HG02642 (cell line): ENCODE measurements around the gene MS4A14.
A peak's percentile ranks its signal among the peaks of the same experiment; 100 is the strongest.
"Not testable (repeated sequence)": the region's sequence is repeated elsewhere in the genome, so short reads cannot be mapped to it uniquely, and the experiment has no call there.

Experiments
- ATAC-seq: cut with Tn5 transposase; IDR thresholded peaks from one replicate; pipeline ENCODE4 v1.9.1; 2021; ENCODE audit warnings: mild to moderate bottlenecking; ENCODE audit not compliant: unreplicated experiment, poor library complexity

MS4A14 gene

DNA sequence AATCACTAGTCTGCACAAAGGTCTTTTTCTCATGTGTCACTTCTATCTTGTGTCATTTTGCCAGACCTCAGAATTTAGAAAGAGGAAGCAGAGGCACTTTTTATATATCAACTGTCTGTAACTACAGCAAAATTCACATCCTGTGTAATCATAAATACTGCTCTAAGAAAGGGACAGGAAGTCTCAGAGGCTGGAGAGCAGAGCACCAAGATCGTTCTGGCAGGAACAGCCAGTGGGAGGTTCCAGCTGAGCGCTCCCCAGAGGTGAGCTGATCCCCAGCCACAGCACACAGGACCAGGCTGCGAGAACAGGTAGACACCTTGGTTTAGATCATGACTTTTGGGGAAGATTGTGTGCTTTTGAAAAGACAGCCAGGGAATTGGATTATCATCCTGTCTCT lies 17.9 kb upstream of the MS4A14 start, which contains the start of gene MS4A7:
Gene MS4A7, plus strand, starts transcription at position 179 of the 400 bp plus-strand sequence. CDS start 4,610 bp downstream, outside the sequence.
- ATAC-seq = peak; percentile 92

DNA sequence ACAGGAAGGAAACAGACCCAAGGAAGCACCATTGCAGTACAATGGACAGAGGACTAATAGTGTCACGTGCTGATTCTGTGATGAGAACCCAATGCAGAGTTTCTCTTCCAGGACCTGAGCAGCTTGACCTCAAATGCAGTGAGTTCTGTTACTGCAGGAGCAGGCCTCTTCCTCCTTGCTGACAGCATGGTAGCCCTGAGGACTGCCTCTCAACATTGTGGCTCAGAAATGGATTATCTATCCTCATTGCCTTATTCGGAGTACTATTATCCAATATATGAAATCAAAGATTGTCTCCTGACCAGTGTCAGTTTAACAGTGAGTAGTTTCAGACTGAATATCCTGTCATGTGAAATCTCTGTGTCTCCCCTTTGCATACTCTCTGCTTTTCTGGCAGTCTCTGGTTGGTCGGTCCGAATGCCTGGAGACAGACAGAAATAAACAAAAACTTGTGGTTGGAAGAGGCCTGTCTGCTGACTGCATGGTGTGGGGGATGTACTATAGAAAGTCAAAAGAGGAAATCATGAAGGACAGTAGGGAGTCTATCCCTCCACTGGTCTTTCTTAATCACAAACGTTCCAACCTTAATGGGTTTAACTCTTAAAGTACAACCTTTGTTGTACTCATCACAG lies 6.9 kb upstream of the MS4A14 start:
- ATAC-seq = peak; percentile 90

GRCh38 chr11:60390419-60390818 lies 5.8 kb upstream of the MS4A14 start:
- ATAC-seq = no peak

GRCh38 chr11:60392361-60392760 lies 3.9 kb upstream of the MS4A14 start:
- ATAC-seq = no peak

GRCh38 chr11:60393016-60393415 lies 3.2 kb upstream of the MS4A14 start:
- ATAC-seq = no peak

DNA sequence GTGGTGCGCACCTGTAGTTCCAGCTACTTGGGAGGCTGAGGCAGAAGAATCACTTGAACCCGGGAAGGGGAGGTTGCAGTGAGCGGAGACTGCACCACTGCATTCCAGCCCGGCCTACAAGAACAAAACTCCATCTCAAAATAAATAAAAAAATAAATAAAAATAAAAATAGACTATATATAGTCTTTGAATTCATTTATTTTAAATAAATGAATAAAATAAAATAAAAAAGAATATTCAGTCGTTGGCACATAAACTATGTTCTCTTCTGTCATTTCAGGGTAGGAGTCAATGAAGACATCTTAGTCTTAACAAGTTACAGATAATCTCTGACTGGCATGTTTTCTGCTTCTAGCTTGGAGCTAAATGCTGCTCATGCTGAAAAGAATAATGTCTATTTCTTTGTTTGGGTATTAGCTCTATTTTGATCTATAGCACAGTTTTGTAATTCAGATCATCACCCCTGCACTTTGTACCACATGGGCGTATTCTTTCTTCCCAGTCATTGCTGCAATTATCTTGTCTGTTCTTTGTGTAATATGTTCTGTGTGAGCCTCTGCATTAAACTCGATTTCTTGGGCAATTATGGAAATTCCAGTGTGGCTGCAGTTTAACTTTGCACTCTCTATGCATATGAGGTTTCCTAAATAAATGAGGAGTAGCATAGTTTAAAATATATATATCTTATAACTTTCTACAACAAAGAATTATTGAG lies 1.4 kb upstream of the MS4A14 start:
- ATAC-seq = no peak

DNA sequence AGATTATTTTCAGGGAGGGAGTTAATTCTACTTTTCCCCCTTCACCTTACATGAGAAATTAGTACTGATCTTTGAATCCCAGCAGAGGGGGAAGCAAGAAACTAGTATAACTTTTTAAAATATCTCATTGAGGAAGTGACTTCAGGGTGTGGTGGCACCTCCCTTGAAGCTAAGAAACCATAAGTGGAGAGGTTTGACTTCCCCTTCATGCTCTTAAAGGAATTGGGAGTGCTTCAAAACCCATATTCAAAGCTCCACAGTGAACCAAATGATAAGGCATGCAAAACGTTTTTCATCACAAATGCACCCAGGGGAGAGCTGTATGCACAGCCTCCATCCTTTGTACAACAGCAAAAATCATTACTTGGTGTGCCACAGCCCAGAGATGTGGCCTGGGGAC lies 540 bp downstream of the MS4A14 start:
- ATAC-seq = peak; percentile 82

GRCh38 chr11:60420015-60420414 lies 23.8 kb downstream of the MS4A14 start:
- no peak for ATAC-seq

DNA sequence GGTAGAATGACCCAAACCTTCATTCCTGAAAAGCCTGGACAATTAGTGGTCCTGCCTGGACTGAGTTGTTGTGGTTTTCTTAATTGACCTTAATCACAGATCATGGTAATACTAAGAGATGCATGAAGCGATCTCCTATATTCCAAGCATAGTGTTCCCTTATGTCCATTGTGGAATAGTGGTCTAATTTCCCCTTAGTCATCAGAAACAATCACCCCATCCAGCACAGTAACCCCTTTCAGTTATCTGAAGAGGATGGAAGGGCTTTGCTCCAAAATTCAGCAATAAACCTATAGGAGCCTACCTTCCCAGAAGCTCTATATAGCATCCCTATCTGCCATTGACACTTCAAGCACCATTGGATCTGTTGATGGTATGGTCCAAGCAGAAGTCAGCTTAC lies 26.4 kb downstream of the MS4A14 start:
- ATAC-seq = no peak

DNA sequence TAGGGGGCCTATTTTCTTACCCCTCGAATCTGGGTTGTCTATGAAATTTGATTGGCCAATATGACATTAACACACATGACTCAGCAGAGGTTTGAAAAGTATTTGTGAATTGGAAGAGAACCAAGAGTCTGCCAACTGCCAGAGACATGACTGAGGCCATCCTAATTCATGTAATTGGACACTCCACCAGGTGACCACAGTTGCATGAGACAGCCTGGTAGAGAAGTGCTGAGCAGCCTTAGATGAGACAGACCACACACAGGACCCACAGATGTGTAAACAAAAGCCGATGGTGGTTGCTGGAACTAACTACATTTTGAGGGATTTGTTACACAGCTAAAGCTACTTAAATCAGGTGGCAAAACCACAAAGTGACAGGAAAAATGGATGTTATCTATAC lies 32.3 kb downstream of the MS4A14 start:
- no peak for ATAC-seq

GRCh38 chr11:60429272-60429671 lies 33.0 kb downstream of the MS4A14 start, which contains the start of gene MS4A5:
MS4A5 (plus strand) TSS chr11:60429572; CDS start chr11:60429675, 103 bp downstream.
- ATAC-seq = no peak

DNA sequence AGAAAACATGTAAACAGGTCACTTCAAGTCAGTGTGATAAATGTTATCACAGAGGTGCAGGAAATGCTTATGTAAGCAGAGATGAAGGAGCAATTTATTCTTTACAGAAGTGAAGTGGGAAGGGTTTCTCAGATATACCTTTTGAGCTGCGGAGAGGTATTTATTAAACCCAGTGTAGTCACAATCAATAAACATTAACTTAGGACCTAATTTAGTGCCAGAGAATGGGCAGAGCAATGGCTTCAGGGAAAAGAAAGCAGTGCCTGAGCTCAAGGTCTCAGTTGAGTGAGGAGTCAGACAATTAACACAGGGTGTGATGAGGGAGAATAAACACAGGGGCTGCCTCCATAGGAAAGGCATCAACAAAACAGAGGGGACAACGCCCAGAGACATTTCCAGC lies 35.0 kb downstream of the MS4A14 start:
- no peak for ATAC-seq

- no peak for ATAC-seq
Observed at GRCh38 chr11:60433401-60433800, 37.1 kb downstream of the MS4A14 start.

DNA sequence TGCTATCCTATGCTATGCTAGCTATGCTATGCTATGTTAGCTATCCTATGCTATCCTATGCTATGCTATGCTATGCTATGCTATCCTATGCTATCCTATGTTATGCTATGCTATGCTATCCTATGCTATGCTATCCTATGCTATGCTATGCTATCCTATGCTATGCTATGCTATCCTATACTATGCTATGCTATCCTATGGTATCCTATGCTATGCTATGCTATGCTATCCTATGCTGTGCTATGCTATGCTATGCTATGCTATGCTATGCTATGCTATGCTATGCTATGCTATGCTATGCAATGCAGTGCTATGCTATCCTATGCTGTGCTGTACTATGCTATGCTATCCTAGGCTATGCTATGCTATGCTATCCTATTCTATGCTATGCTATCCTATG lies 50.8 kb downstream of the MS4A14 start:
- no peak for ATAC-seq

DNA sequence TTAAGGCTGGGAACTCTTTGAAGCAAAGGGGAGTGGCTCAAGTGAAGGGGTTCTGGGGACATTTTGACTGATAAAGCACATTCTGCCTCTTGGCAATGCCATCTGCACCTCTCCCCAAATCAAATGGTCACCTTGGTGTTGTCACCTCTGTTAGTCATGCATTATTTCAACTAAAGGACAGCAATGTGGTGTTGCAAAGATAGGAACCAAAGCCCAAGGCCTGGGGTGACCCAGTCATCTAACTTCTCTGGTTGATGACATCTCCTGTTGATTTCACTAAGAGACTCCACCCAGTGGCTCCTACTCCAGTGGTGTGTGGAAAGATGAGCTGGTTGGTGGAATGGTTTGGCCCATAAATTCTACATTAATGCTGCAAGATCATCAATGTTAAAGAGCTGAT lies 51.6 kb downstream of the MS4A14 start:
- ATAC-seq = no peak

DNA sequence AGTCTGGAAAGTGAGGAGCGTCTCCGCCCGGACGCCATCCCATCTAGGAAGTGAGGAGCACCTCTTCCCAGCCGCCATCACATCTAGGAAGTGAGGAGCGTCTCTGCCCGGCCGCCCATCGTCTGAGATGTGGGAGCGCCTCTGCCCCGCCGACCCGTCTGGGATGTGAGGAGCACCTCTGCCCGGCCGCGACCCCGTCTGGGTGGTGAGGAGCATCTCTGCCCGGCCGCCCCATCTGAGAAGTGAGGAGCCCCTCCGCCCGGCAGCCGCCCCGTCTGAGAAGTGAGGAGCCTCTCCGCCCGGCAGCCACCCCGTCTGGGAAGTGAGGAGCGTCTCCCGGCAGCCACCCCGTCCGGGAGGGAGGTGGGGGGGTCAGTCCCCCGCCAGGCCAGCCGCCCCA lies 54.9 kb downstream of the MS4A14 start:
- not testable (repeated sequence) for ATAC-seq

DNA sequence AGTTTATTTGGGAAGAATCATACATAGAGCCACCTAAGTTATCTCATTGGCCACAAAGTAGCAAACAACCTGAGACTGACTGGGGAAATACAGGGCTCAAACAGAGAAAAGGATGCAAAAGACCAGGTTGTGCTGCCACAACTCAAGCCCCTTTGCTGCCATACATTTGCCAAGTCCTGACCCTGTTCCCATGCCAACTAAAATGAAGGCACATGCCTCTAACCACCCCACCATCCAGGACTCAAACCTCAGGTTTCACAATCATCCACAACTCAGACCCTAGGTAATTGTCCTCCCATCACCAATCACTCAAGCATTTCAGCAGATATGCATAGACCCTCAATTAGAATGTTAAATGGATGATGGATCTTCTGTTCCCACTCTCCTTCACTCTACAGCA lies 58.0 kb downstream of the MS4A14 start:
- no peak for ATAC-seq

DNA sequence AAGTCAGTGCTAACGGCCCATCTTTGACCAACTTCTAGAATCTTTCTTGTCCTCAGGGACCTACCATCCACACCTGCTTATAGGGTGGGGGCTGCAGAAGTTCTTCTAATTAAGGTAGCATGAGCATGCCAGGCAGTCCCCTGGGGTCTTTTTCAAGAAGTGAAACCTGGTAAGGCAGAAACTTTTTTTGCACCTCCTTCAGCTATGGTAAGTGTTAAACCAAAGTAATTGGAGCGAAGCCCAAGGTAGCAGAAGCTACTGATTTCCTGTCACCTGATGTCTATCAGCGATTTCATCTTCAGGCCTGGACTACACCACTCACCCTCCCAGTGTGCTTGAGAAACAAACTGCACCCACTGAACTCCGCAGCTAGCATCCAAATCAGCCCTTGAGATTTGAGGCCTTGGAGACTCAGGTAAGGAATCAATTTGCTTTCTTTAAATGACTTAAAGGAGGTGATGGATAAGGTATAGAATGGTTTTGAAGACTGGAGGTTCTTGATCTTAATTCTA lies 59.3 kb downstream of the MS4A14 start, which contains the start of gene MS4A1:
Gene MS4A1, plus strand, starts transcription at position 317 of the 512 bp plus-strand sequence. CDS start 6,528 bp downstream, outside the sequence.
- peak; percentile 85 for ATAC-seq

- ATAC-seq = peak; percentile 38
Observed at GRCh38 chr11:60457576-60457975, 61.3 kb downstream of the MS4A14 start.

GRCh38 chr11:60459345-60459744 lies 63.1 kb downstream of the MS4A14 start:
- ATAC-seq = no peak
